Skeletal muscle tissue (tissue), 4 donors: ENCODE results near the gene TRIM62. TPM values are rescaled to one million over a fixed set of nuclear protein-coding genes. Genes with fewer than 3 reads are reported as not detected.

ENCODE experiments used
- H3K27ac ChIP-seq: one replicate; pipeline ENCODE4 v1.7.0; 2013; ENCODE audit warnings: mild to moderate bottlenecking, low read depth, low read length, inconsistent platforms
- H3K27me3 ChIP-seq, 3 donors: one replicate each; pipeline ENCODE4 v1.7.0; 2013; ENCODE audit warnings: low read length in 3 of 3; ENCODE audit not compliant: control insufficient read depth in 3 of 3, insufficient read depth in 3 of 3
- H3K36me3 ChIP-seq, 3 donors: one replicate each; pipeline ENCODE4 v1.7.0; 2013; ENCODE audit warnings: low read length in 3 of 3; ENCODE audit not compliant: control insufficient read depth in 3 of 3, insufficient read depth in 3 of 3
- H3K4me1 ChIP-seq, 3 donors: one replicate each; pipeline ENCODE4 v1.7.0; 2013; ENCODE audit warnings: low read length in 3 of 3, mild to moderate bottlenecking in 3 of 3; ENCODE audit not compliant: control insufficient read depth in 3 of 3, insufficient read depth in 3 of 3
- H3K4me3 ChIP-seq, 3 donors: one replicate each; pipeline ENCODE4 v1.7.0; 2013; ENCODE audit warnings: low read length in 3 of 3
- H3K9ac ChIP-seq, 3 donors: one replicate each; pipeline ENCODE4 v1.7.0; 2013; ENCODE audit warnings: low read length in 3 of 3, mild to moderate bottlenecking in 3 of 3, moderate library complexity in 2 of 3, low read depth in 1 of 3
- H3K9me3 ChIP-seq, 3 donors: one replicate each; pipeline ENCODE4 v1.7.0; 2013; ENCODE audit warnings: low read length in 3 of 3; ENCODE audit not compliant: control insufficient read depth in 3 of 3
- total RNA-seq: library from RNA; depleted of rRNA; stranded (reverse); fragments of >200 nt; gene quantifications from one replicate; pipeline ENCODE4 v1.2.3, GENCODE V29; 2014
- donor health status: Osteomylitis.

The TRIM62 gene
- total RNA-seq, 1 donor from 2014 or later = 3.1 TPM

DNA sequence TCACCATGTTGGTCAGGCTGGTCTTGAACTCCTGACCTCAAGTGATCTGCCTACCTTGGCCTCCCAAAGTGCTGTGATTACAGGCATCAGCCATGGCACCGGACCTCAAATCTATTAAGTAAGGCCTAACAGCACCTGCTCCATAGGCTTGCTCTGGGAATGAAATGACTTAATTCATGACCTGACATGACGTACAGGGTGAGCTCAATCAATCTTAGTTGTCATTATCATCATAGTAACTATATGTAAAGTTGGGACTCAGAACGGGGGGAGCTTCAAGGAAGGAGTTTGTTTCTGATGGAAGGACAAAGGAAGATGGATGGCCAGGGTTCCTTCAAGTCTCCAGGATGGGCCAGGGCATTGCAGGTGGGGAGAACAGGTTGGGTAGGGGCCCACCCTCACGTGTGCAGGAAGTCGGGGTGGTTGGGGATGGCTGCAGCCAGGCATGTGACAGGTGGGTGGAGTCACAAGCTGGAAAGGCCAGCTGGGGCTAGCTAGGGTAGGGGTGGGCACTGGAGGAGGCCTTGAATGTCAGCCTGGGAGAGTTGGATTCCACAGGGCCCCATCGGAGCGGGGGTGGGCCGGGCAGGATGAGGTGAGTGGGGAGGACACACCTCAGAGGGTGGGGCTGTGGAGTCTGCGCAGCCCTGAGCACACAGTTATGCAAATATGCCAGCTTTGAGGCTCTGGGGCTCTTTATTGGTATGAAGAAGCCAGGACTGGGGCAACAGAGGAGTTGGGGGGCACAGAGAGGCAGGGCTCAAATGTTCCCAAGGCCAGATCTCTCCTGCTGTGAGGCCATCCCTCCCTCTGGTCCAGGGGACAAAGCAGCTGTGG, 9.6 kb downstream of the TRIM62 start:
- H3K27me3 ChIP-seq = no peaks in the 10 kb centered on the region
- peaks cover 23 to 34% (median 25%) of the 10 kb centered on the region in 3 donors for H3K4me1 ChIP-seq
- H3K9ac ChIP-seq = no peak overlapping the region
- no peaks in the 10 kb centered on the region for H3K9me3 ChIP-seq
- peaks cover 0 to 4% (median 0%) of the 10 kb centered on the region in 3 donors for H3K36me3 ChIP-seq
- H3K27ac ChIP-seq = no peak overlapping the region
- H3K4me3 ChIP-seq = no peak overlapping the region

DNA sequence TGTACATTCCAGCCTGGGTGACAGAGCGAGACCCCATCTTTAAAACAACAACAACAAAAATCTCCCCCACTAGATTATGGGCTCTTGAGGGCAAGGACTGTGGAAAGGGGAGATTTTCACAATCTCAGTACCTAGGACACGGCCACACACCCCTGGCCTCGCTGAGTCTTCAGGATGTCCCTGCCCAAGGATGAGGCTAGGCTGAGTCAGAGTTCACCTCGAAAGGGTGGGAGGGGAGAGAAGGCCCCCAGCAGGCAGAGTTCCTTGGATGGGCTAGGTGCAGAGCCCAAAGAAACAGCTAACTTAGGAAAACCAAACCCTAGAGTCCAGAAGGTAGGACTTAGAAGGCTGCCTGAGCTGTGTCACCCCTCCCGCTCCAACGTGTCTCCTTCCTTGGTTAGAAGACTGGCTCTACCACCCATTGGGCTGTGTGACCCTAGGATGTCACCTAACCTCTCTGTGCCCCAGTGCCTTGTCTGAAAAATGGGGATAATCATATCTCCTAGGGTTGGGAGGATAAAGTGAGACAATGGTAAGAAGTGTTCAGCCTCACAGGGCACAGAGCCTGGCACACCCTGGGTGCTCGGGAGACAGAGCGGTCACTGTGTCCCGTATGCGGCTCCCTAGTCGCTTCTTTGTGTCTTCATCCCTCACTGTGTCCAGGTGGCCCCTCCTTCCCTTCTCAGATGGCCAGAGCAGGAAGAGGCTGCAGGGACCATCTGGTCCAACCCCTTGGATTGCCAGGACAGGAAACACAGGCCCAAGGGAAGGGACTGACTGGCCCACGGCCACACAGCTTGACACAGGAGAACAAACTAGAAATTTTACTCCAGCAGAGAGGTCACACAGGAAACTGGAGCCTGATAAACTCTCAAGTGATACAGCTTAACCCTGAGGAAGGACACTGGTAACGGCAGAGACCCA, 11.2 kb downstream of the TRIM62 start:
- peak overlapping the region in 1 of 3 donors; percentile 16 for H3K9ac ChIP-seq
- H3K9me3 ChIP-seq = no peaks in the 10 kb centered on the region
- peaks cover 10 to 20% (median 11%) of the 10 kb centered on the region in 3 donors for H3K4me1 ChIP-seq
- no peak overlapping the region for H3K4me3 ChIP-seq
- no peak overlapping the region for H3K27ac ChIP-seq
- H3K36me3 ChIP-seq = peaks cover 0 to 8% (median 0%) of the 10 kb centered on the region in 3 donors
- H3K27me3 ChIP-seq = no peaks in the 10 kb centered on the region

GRCh38 chr1:33169290-33170055, 12.4 kb downstream of the TRIM62 start:
- Histone ChIP-seq H3K36me3 (peaks cover 0 to 8% (median 0%) of the 10 kb centered on the region in 3 donors), H3K27ac (no peak overlapping the region), H3K27me3 (no peaks in the 10 kb centered on the region), H3K9me3 (no peaks in the 10 kb centered on the region), H3K4me1 (peaks cover 10 to 20% (median 11%) of the 10 kb centered on the region in 3 donors), H3K9ac (peak overlapping the region in 1 of 3 donors; percentile 45), H3K4me3 (no peak overlapping the region)

- peak overlapping the region in 1 of 3 donors; percentile 33 for H3K9ac ChIP-seq
- H3K27ac ChIP-seq = no peak overlapping the region
- no peaks in the 10 kb centered on the region for H3K9me3 ChIP-seq
Measured at GRCh38 chr1:33168556-33169289, 13.1 kb downstream of the TRIM62 start.

DNA sequence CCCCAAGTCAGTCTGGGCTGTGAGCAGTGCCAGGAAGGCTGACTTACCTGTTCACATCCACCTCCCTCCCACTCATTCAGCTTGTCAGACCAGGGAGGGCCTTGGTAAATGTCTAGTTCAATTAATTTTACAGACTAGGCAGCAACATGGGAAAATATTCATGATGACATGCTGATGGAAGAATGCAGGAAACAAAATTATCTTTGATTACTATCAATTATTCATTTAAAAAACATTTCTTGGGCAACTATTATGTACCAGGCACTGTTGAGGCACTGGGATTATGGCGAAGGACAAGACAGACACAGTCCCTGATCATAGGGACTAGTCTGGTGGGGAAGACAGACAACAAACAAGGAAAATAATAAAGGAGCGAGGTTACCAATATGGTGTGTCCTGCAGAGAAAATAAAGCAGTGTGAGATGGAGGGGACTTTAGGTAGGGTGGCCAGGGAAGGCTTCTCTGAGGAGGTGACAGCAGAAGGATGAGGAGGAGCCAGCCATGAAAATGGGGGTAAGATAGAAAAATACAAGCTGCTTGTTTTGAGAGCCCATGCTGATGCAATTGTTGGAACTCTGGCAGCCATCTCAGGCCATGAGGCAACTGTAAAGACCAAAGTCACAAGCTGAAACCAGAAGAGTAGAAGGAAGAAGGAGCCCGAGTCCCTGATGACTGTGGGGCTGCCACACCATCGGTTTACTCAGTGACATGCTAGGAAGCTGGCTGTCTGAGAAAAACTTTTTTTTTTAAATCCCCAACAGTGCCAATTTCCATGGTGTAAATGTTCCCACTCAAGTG, 14.0 kb downstream of the TRIM62 start:
- peaks cover 10 to 20% (median 11%) of the 10 kb centered on the region in 3 donors for H3K4me1 ChIP-seq
- no peak overlapping the region for H3K9ac ChIP-seq
- H3K27ac ChIP-seq = no peak overlapping the region

More at GRCh38 chr1:33168556-33169289, 13.1 kb downstream of the TRIM62 start:
- Histone ChIP-seq H3K36me3 (peaks cover 0 to 8% (median 0%) of the 10 kb centered on the region in 3 donors), H3K27me3 (no peaks in the 10 kb centered on the region), H3K4me3 (no peak overlapping the region), H3K4me1 (peaks cover 10 to 20% (median 11%) of the 10 kb centered on the region in 3 donors)

GRCh38 chr1:33165809-33166208, 16.0 kb downstream of the TRIM62 start:
- H3K27me3 ChIP-seq = no peaks in the 10 kb centered on the region
- H3K27ac ChIP-seq = no peak overlapping the region
- H3K9ac ChIP-seq = no peak overlapping the region
- H3K4me1 ChIP-seq = peaks cover 13 to 21% (median 16%) of the 10 kb centered on the region in 3 donors
- H3K9me3 ChIP-seq = no peaks in the 10 kb centered on the region
- no peak overlapping the region for H3K4me3 ChIP-seq
- H3K36me3 ChIP-seq = peaks cover 0 to 8% (median 0%) of the 10 kb centered on the region in 3 donors

More for the DNA sequence above, 14.0 kb downstream of the TRIM62 start:
- H3K9me3 ChIP-seq = no peaks in the 10 kb centered on the region
- H3K4me3 ChIP-seq = no peak overlapping the region
- H3K36me3 ChIP-seq = peaks cover 0 to 8% (median 0%) of the 10 kb centered on the region in 3 donors
- no peaks in the 10 kb centered on the region for H3K27me3 ChIP-seq

- no peak overlapping the region for H3K27ac ChIP-seq
- peaks cover 0 to 8% (median 0%) of the 10 kb centered on the region in 3 donors for H3K36me3 ChIP-seq
- H3K4me3 ChIP-seq = no peak overlapping the region
- no peaks in the 10 kb centered on the region for H3K9me3 ChIP-seq
- no peak overlapping the region for H3K9ac ChIP-seq
- peaks cover 10 to 17% (median 15%) of the 10 kb centered on the region in 3 donors for H3K4me1 ChIP-seq
- no peaks in the 10 kb centered on the region for H3K27me3 ChIP-seq
Measured at GRCh38 chr1:33165209-33165608, 16.6 kb downstream of the TRIM62 start.

DNA sequence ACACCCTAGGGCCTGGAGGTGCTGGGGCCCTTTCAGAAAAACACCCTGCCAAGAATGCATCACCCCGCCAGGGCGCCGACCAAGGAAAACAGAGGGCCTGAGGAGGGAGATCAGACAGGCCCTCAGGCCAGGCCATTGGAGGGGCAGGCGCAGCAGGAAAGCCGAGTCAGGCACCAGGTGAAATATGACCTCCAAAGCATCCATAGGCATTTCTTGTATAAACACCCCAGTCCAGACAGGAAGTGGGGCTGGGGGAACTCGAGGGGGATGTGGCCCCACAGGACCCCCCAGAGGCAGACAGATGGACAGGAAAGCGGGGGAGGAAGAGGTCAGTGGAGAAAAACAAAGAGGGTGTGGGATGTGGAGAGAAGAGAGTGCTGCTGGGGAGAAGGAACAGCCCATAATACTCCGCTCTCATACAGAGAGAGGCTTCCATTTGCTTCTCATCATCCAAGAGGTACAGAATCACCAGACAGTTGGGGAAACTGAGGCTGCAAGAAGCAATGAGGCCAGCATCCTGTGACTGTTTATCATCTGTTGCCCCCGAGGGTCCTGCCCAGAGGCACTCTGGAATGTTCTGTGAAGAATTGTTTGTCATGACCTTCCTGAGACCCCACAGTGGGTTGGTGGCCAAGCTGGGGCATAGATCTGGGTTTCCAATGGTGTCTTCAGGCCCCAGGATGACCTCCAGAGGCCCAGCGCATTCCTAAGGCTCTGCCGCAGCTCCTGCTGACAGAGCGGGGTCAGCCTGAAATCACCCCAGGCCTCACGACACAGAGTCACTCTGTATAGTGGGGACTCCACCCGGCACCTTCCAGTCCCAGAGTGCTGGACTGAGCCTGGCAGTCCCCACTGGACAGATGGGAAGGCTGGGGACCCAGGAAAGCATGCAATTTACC, 18.0 kb downstream of the TRIM62 start:
- Histone ChIP-seq H3K4me1 (peaks cover 7 to 9% (median 9%) of the 10 kb centered on the region in 3 donors), H3K27ac (no peak overlapping the region), H3K36me3 (peaks cover 0 to 10% (median 0%) of the 10 kb centered on the region in 3 donors), H3K9ac (no peak overlapping the region), H3K27me3 (no peaks in the 10 kb centered on the region), H3K4me3 (no peak overlapping the region), H3K9me3 (no peaks in the 10 kb centered on the region)
